PFSK-1 (cell line): Measurements from ENCODE around the gene RBM14.

Experiments
- FOXP2 ChIP-seq: optimal IDR thresholded peaks from 2 replicates; pipeline ENCODE3; 2011; ENCODE audit warnings: borderline replicate concordance, control low read depth, inconsistent platforms; ENCODE audit not compliant: insufficient read depth; ENCODE audit errors: extremely low read length, extremely low read depth
- POLR2AphosphoS5 ChIP-seq: IDR thresholded peaks from 2 replicates; pipeline ENCODE4 v1.6.1; 2012; ENCODE audit warnings: low read depth, mild to moderate bottlenecking, control low read depth, low read length, moderate library complexity
- SIN3A ChIP-seq: IDR thresholded peaks from 2 replicates; pipeline ENCODE4 v1.6.1; 2012; ENCODE audit warnings: mild to moderate bottlenecking, low read length, moderate library complexity, borderline replicate concordance; ENCODE audit not compliant: insufficient read depth
- TAF1 ChIP-seq: IDR thresholded peaks from 2 replicates; pipeline ENCODE4 v1.6.1; 2012; ENCODE audit warnings: low read length, control low read depth, borderline replicate concordance; ENCODE audit not compliant: insufficient read depth
- TF ChIP-seq, protein P1 (sequence below), 2 experiments: IDR thresholded peaks; 2 replicates each; pipeline versions ENCODE4 v1.6.1 to v1.8.0; 2011 to 2012; ENCODE audit warnings: low read depth in 2 of 2, low read length in 2 of 2, control low read depth in 1 of 2, inconsistent platforms in 1 of 2, mild to moderate bottlenecking in 1 of 2, moderate library complexity in 1 of 2; ENCODE audit not compliant: insufficient read depth in 1 of 2

- no peak for TF ChIP-seq TAF1
- TF ChIP-seq POLR2AphosphoS5: no peak
- TF ChIP-seq, protein P1, sequence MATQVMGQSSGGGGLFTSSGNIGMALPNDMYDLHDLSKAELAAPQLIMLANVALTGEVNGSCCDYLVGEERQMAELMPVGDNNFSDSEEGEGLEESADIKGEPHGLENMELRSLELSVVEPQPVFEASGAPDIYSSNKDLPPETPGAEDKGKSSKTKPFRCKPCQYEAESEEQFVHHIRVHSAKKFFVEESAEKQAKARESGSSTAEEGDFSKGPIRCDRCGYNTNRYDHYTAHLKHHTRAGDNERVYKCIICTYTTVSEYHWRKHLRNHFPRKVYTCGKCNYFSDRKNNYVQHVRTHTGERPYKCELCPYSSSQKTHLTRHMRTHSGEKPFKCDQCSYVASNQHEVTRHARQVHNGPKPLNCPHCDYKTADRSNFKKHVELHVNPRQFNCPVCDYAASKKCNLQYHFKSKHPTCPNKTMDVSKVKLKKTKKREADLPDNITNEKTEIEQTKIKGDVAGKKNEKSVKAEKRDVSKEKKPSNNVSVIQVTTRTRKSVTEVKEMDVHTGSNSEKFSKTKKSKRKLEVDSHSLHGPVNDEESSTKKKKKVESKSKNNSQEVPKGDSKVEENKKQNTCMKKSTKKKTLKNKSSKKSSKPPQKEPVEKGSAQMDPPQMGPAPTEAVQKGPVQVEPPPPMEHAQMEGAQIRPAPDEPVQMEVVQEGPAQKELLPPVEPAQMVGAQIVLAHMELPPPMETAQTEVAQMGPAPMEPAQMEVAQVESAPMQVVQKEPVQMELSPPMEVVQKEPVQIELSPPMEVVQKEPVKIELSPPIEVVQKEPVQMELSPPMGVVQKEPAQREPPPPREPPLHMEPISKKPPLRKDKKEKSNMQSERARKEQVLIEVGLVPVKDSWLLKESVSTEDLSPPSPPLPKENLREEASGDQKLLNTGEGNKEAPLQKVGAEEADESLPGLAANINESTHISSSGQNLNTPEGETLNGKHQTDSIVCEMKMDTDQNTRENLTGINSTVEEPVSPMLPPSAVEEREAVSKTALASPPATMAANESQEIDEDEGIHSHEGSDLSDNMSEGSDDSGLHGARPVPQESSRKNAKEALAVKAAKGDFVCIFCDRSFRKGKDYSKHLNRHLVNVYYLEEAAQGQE (IDR thresholded peaks at IDR 0.05; ENCODE audit: insufficient read depth in 1 of 2, low read depth in 2 of 2, low read length in 2 of 2): no peak
- no peak for TF ChIP-seq SIN3A
- TF ChIP-seq FOXP2: no peak
Observed at GRCh38 chr11:66636411-66636810, 20.0 kb downstream of the RBM14 start.
